Neuronal stem cell (in vitro differentiated cells): ENCODE measurements around the gene MEGF8.

Experiments
- DNase-seq: peaks from one replicate; pipeline ENCODE4 v3.0.0-alpha.2; 2013; ENCODE audit warnings: low spot score
- H2AFZ ChIP-seq: one replicate; pipeline ENCODE4 v1.6.1; 2013; ENCODE audit warnings: mild to moderate bottlenecking, low read length, inconsistent platforms
- H2AK5ac ChIP-seq: 2 replicates; pipeline ENCODE4 v1.6.1; 2013; ENCODE audit warnings: low read depth, mild to moderate bottlenecking, inconsistent platforms, low read length, moderate library complexity, mixed read lengths
- H2BK120ac ChIP-seq: 2 replicates; pipeline ENCODE4 v1.6.1; 2013; ENCODE audit warnings: low read depth, mild to moderate bottlenecking, inconsistent platforms, low read length, moderate library complexity, mixed read lengths
- H2BK12ac ChIP-seq: one replicate; pipeline ENCODE4 v1.6.1; 2013; ENCODE audit warnings: low read length, inconsistent platforms
- H2BK15ac ChIP-seq: 2 replicates; pipeline ENCODE4 v1.6.1; 2013; ENCODE audit warnings: mild to moderate bottlenecking, low read length, inconsistent platforms, mixed read lengths
- H2BK5ac ChIP-seq: one replicate; pipeline ENCODE4 v1.6.1; 2013; ENCODE audit warnings: inconsistent platforms, mild to moderate bottlenecking, low read length, moderate library complexity
- H3K14ac ChIP-seq: one replicate; pipeline ENCODE4 v1.6.1; 2013; ENCODE audit warnings: low read length, inconsistent platforms
- H3K18ac ChIP-seq: 2 replicates; pipeline ENCODE4 v1.6.1; 2013; ENCODE audit warnings: low read length, inconsistent platforms
- H3K23ac ChIP-seq: 2 replicates; pipeline ENCODE4 v1.6.1; 2013; ENCODE audit warnings: low read depth, mild to moderate bottlenecking, mixed read lengths, low read length, inconsistent platforms; ENCODE audit not compliant: poor library complexity
- H3K27ac ChIP-seq: replicated peaks from 3 replicates; pipeline ENCODE4 v1.5.1; 2013; ENCODE audit warnings: low read length, inconsistent platforms
- H3K27me3 ChIP-seq, 3 experiments: 2 replicates each; pipeline ENCODE4 v1.6.1; 2013; ENCODE audit warnings: low read length in 3 of 3, mild to moderate bottlenecking in 2 of 3, inconsistent platforms in 1 of 3, low read depth in 1 of 3, mixed read lengths in 1 of 3, moderate library complexity in 1 of 3; ENCODE audit not compliant: control insufficient read depth in 3 of 3, insufficient read depth in 3 of 3
- H3K36me3 ChIP-seq, 2 donors: replicated peaks in 1 of 2; 2 replicates each; pipeline ENCODE4 v1.6.1; 2013; ENCODE audit warnings: low read length in 2 of 2; ENCODE audit not compliant: control insufficient read depth in 2 of 2, insufficient read depth in 2 of 2
- H3K4ac ChIP-seq: 2 replicates; pipeline ENCODE4 v1.6.1; 2013; ENCODE audit warnings: inconsistent platforms, mild to moderate bottlenecking, low read length, moderate library complexity
- H3K4me1 ChIP-seq, 2 donors: 1 replicate in 1 of 2; 2 replicates in 1 of 2; pipeline ENCODE4 v1.6.1; 2013; ENCODE audit warnings: low read length in 2 of 2, low read depth in 1 of 2; ENCODE audit not compliant: control insufficient read depth in 2 of 2, insufficient read depth in 1 of 2
- H3K4me2 ChIP-seq: one replicate; pipeline ENCODE4 v1.6.1; 2013; ENCODE audit warnings: mild to moderate bottlenecking, low read length, inconsistent platforms; ENCODE audit not compliant: insufficient read depth, poor library complexity, severe bottlenecking
- H3K4me3 ChIP-seq, 2 donors: 2 replicates each; pipeline ENCODE4 v1.5.1; 2013; ENCODE audit warnings: low read length in 2 of 2, mild to moderate bottlenecking in 2 of 2, inconsistent platforms in 1 of 2, moderate library complexity in 1 of 2
- H3K79me1 ChIP-seq: one replicate; pipeline ENCODE4 v1.6.1; 2013; ENCODE audit warnings: low read depth, mild to moderate bottlenecking, inconsistent platforms, low read length, moderate library complexity
- H3K9ac ChIP-seq: one replicate; pipeline ENCODE4 v1.6.1; 2013; ENCODE audit warnings: mild to moderate bottlenecking, low read depth, low read length, inconsistent platforms; ENCODE audit not compliant: poor library complexity
- H3K9me3 ChIP-seq, 2 donors: replicated peaks in 1 of 2; 2 replicates each; pipeline versions ENCODE3 to v1.6.1; 2013; ENCODE audit warnings: low read length in 2 of 2, mild to moderate bottlenecking in 2 of 2, inconsistent platforms in 1 of 2, low read depth in 1 of 2, mixed read lengths in 1 of 2, moderate library complexity in 1 of 2; ENCODE audit not compliant: control insufficient read depth in 2 of 2, insufficient read depth in 1 of 2
- H4K8ac ChIP-seq: one replicate; pipeline ENCODE4 v1.6.1; 2013; ENCODE audit warnings: low read depth, mild to moderate bottlenecking, inconsistent platforms, low read length, moderate library complexity
- H4K91ac ChIP-seq: one replicate; pipeline ENCODE4 v1.6.1; 2013; ENCODE audit warnings: low read length, low read depth, mild to moderate bottlenecking, inconsistent platforms; ENCODE audit not compliant: poor library complexity
- WGBS, 2 donors: extraction: QIAGEN DNeasy Blood & Tissue Kit; methylation state at CpG; one replicate each; pipeline ENCODE4 v1.1.7; 2013; ENCODE audit warnings: missing lambda C conversion rate in 2 of 2, mixed read lengths in 1 of 2; ENCODE audit not compliant: insufficient read length in 2 of 2, insufficient replicate concordance in 1 of 2; ENCODE audit errors: extremely low coverage in 2 of 2; 5-methylcytosine and 5-hydroxymethylcytosine counted together

The MEGF8 gene

DNA sequence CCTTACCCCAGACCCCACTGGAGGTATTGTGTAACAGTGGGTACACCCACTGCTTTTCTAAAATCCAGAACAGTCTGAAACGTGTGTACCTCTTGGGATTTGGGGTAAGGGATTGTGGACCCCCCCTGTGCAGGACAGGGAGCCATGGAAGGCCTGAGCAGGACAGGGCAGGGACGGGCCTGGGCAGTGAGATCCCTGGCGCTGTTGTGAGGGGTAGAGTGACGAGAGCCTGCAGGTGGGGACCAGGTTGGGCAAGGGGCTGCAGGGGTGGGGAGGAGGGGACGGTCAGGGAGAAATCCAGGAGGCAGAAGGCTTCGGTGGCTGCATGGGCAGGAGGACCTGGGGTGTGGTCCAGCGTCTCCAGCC lies 36.1 kb downstream of the MEGF8 start:
- peaks cover 31 to 80% of the 10 kb centered on the region in 2 donors for H3K36me3 ChIP-seq
- no peak for DNase-seq

DNA sequence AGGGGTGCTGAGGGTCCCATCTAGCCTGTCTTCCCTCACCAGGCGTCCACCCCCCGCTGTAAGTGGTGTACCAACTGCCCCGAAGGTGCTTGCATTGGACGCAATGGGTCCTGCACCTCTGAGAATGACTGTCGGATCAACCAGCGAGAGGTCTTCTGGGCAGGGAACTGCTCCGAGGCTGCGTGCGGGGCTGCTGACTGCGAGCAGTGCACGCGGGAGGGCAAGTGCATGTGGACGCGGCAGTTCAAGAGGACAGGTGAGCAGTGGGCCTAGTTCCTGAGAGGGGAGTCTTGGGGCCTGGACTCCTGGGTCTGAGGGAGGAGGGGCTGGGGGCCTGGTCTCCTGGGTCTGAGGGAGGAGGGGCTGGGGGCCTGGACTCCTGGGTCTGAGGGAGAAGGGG lies 36.9 kb downstream of the MEGF8 start:
- Histone ChIP-seq H2AFZ (no peak overlapping the region), H3K36me3 (peaks cover 30 to 77% of the 10 kb centered on the region in 2 donors), H3K79me1 (peaks cover 2% of the 10 kb centered on the region)

More for the DNA sequence above, 36.1 kb downstream of the MEGF8 start:
- Histone ChIP-seq H3K9ac (no peak overlapping the region), H2BK12ac (no peak overlapping the region), H3K23ac (no peak overlapping the region), H4K8ac (no peak overlapping the region), H3K9me3 (peaks cover 3 to 9% of the 10 kb centered on the region in 2 donors), H3K27me3 (no peaks in the 10 kb centered on the region), H2BK5ac (no peak overlapping the region), H3K79me1 (peaks cover 2% of the 10 kb centered on the region), H3K14ac (peak overlapping the region; percentile 17), H4K91ac (no peak overlapping the region), H3K4me1 (peaks cover 2% of the 10 kb centered on the region in 2 donors), H3K18ac (peak overlapping the region; percentile 11), H2AK5ac (no peak overlapping the region), H3K4me2 (no peak overlapping the region), H2AFZ (no peak overlapping the region), H3K4ac (no peak overlapping the region), H2BK15ac (no peak overlapping the region), H2BK120ac (no peak overlapping the region), H3K27ac (no peak overlapping the region), H3K4me3 (no peak overlapping the region)
- no CpG with 5 or more reads among the region's 7 CpGs for WGBS, 2 donors

DNA sequence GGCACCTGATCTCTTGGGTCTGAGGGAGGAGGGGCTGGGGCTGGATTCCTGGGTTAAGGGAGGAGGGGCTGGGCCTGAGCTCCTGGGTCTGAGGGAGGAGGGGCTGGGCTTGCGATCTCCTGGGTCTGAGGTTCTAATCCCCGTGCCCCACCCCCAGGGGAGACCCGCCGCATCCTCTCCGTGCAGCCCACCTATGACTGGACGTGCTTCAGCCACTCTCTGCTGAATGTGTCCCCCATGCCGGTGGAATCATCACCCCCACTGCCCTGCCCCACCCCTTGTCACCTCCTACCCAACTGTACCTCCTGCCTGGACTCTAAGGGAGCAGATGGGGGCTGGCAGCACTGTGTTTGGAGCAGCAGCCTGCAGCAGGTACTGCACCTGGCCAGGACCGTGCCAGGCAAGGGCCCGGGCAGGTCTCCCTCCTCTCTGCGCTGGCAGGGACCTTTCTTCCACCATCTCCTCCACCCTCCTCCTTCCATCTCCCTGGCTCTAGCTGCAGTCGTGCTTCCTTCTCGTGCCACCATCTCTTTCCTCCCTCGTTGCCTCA lies 37.5 kb downstream of the MEGF8 start:
- Histone ChIP-seq H2BK15ac (no peak overlapping the region), H3K9me3 (peaks cover 3 to 9% of the 10 kb centered on the region in 2 donors), H3K4me3 (no peak overlapping the region), H3K4me1 (peaks cover 2% of the 10 kb centered on the region in 2 donors), H2AFZ (no peak overlapping the region), H2BK12ac (no peak overlapping the region), H3K14ac (peak overlapping the region; percentile 9), H2AK5ac (no peak overlapping the region), H3K79me1 (peaks cover 2% of the 10 kb centered on the region), H3K18ac (peak overlapping the region; percentile 19), H4K91ac (no peak overlapping the region), H2BK120ac (no peak overlapping the region), H3K4ac (no peak overlapping the region), H3K36me3 (peaks cover 30 to 73% of the 10 kb centered on the region in 2 donors), H2BK5ac (no peak overlapping the region), H3K4me2 (no peak overlapping the region), H3K23ac (peak overlapping the region; percentile 65), H4K8ac (no peak overlapping the region), H3K27ac (no peak overlapping the region), H3K27me3 (no peaks in the 10 kb centered on the region), H3K9ac (peak overlapping the region; percentile 72)
- DNase-seq, result no peak
- no CpG with 5 or more reads among the region's 13 CpGs for WGBS, 2 donors

More for the DNA sequence above, 36.9 kb downstream of the MEGF8 start:
- Histone ChIP-seq H2AK5ac (no peak overlapping the region), H3K18ac (peak overlapping the region; percentile 44), H2BK15ac (no peak overlapping the region), H3K14ac (no peak overlapping the region), H3K4me2 (no peak overlapping the region), H3K4ac (no peak overlapping the region), H3K27me3 (no peaks in the 10 kb centered on the region), H3K4me3 (no peak overlapping the region), H4K91ac (no peak overlapping the region), H2BK12ac (no peak overlapping the region), H3K27ac (no peak overlapping the region), H3K4me1 (peaks cover 2% of the 10 kb centered on the region in 2 donors), H3K9me3 (peaks cover 3 to 9% of the 10 kb centered on the region in 2 donors), H2BK5ac (no peak overlapping the region), H3K23ac (peak overlapping the region; percentile 43), H4K8ac (no peak overlapping the region), H3K9ac (peak overlapping the region; percentile 9), H2BK120ac (no peak overlapping the region)
- no peak for DNase-seq
- WGBS, 2 donors, result no CpG with 5 or more reads among the region's 14 CpGs

DNA sequence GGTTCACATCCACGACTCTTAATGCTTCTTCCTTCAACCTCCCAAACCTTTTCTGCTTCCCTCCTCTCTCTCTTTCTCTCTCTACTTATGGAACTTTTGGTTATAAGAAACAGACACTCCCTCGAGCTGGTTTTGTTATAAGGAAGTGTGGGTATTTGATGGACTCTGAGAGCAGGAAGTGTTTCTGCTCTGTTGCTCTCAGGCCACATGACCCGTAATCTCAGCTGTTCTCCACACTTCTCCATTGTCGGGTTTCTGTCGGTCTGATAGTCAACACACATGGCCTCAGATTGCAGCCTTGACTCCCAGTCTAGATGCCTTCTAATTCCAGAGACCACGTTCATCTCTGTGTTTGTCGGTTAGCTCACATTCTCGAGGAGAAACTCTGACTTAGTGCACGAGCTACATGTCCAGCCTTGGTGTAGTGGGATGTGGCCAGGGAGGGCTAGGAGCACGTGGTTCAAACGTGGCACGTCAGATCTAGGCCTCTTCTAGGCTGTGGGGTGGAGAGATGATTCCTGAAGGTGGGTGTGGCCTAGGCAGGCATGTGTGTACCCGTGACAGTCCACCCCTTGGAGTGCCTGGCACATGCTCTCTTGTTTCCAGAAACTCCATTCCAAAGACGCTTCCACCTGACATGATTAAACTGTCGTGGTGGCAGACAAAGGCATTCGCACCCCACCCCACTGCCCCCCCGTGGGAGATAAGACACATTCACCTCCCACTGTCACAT lies 38.3 kb downstream of the MEGF8 start:
- H3K4me2 ChIP-seq, result no peak overlapping the region
- H2BK120ac ChIP-seq, result no peak overlapping the region
- DNase-seq, result no peak
- WGBS, 2 donors, result no CpG with 5 or more reads among the region's 17 CpGs
- H2AFZ ChIP-seq, result no peak overlapping the region
- no peak overlapping the region for H3K18ac ChIP-seq
- H3K23ac ChIP-seq, result no peak overlapping the region
- no peak overlapping the region for H3K4ac ChIP-seq
- no peak overlapping the region for H2BK15ac ChIP-seq
- peaks cover 5% of the 10 kb centered on the region for H3K79me1 ChIP-seq
- H4K8ac ChIP-seq, result no peak overlapping the region
- no peak overlapping the region for H2BK5ac ChIP-seq
- H4K91ac ChIP-seq, result no peak overlapping the region
- H2AK5ac ChIP-seq, result no peak overlapping the region
- H3K9ac ChIP-seq, result no peak overlapping the region
- H3K36me3 ChIP-seq, result peaks cover 26 to 67% of the 10 kb centered on the region in 2 donors
- no peak overlapping the region for H2BK12ac ChIP-seq
- no peaks in the 10 kb centered on the region for H3K4me1 ChIP-seq
- H3K4me3 ChIP-seq, result peak overlapping the region in 1 of 2 donors; percentile 30
- no peak overlapping the region for H3K27ac ChIP-seq
- no peaks in the 10 kb centered on the region for H3K27me3 ChIP-seq
- peak overlapping the region; percentile 2 for H3K14ac ChIP-seq
- H3K9me3 ChIP-seq, result peaks cover 3 to 10% of the 10 kb centered on the region in 2 donors
